ENCODE data around the gene UFC1.

- TF ChIP-seq CTCF (IDR thresholded peaks at IDR 0.05) = no peak
- no peak for TF ChIP-seq POLR2A (IDR thresholded peaks at IDR 0.05)
Measured at GRCh38 chr1:161111117-161111516, 42.7 kb upstream of the UFC1 start.
